Transverse colon (tissue), 4 donors: ENCODE measurements around the gene TIGAR.

Experiments used
- CTCF ChIP-seq, 5 experiments: fragments of 200-600 bp in 3 of 5; fragments of 450-650 bp in 2 of 5; sonication (generic) in 3 of 5; IDR thresholded peaks; 1 replicate in 2 of 5; 2 replicates in 3 of 5; pipeline ENCODE4 v1.5.1; 2016 to 2017; ENCODE audit warnings: antibody characterized with exemption in 5 of 5, inconsistent platforms in 3 of 5, mild to moderate bottlenecking in 2 of 5, moderate library complexity in 1 of 5
- EP300 ChIP-seq: sonication (generic); formaldehyde crosslinking; IDR thresholded peaks from one replicate; pipeline ENCODE4 v1.6.1; 2017; ENCODE audit warnings: antibody characterized with exemption, low read depth
- POLR2A ChIP-seq: fragments of 450-650 bp; IDR thresholded peaks from one replicate; pipeline ENCODE4 v1.6.1; 2016; ENCODE audit warnings: antibody characterized with exemption, mild to moderate bottlenecking, moderate library complexity
- POLR2AphosphoS5 ChIP-seq, 3 donors: sonication (generic); formaldehyde crosslinking; IDR thresholded peaks; one replicate each; pipeline ENCODE4 v1.6.1; 2016; ENCODE audit warnings: antibody characterized with exemption in 3 of 3

- TF ChIP-seq CTCF (IDR thresholded peaks at IDR 0.05) = no peak
- TF ChIP-seq EP300 = no peak
- TF ChIP-seq POLR2A = no peak
- no peak for TF ChIP-seq POLR2AphosphoS5 (IDR thresholded peaks at IDR 0.05)
Measured at GRCh38 chr12:4388032-4388431, 67.0 kb downstream of the TIGAR start.
